Immature natural killer cell (primary cell): ENCODE results near the gene TRIO. TPM values are rescaled to one million over a fixed set of nuclear protein-coding genes. Genes with fewer than 3 reads are reported as not detected.

Experiments used
- DNase-seq, 3 donors: peaks; one replicate each; pipeline ENCODE4 v3.0.0; 2022; ENCODE audit warnings: mixed read lengths in 1 of 3
- H3K27ac Mint-ChIP-seq, 6 donors: one replicate each; pipeline ENCODE4 v1.8.0; 2020; ENCODE audit warnings: mixed read lengths in 6 of 6, mild to moderate bottlenecking in 5 of 6, inconsistent platforms in 4 of 6, moderate library complexity in 3 of 6
- H3K27me3 Mint-ChIP-seq, 3 donors: one replicate each; pipeline ENCODE4 v1.8.0; 2020 to 2021; ENCODE audit warnings: low read depth in 3 of 3, mild to moderate bottlenecking in 3 of 3, mixed read lengths in 3 of 3, moderate library complexity in 3 of 3, inconsistent platforms in 1 of 3
- H3K36me3 Mint-ChIP-seq, 3 donors: one replicate each; pipeline ENCODE4 v1.8.0; 2020; ENCODE audit warnings: mixed read lengths in 3 of 3, inconsistent platforms in 2 of 3, mild to moderate bottlenecking in 2 of 3
- H3K4me1 Mint-ChIP-seq, 2 donors: one replicate each; pipeline ENCODE4 v1.8.0; 2020; ENCODE audit warnings: inconsistent platforms in 2 of 2, mild to moderate bottlenecking in 2 of 2, mixed read lengths in 2 of 2, moderate library complexity in 1 of 2
- H3K4me3 Mint-ChIP-seq, 5 donors: one replicate each; pipeline ENCODE4 v1.8.0; 2020; ENCODE audit warnings: mild to moderate bottlenecking in 5 of 5, mixed read lengths in 5 of 5, inconsistent platforms in 3 of 5, moderate library complexity in 3 of 5
- H3K9me3 Mint-ChIP-seq, 6 donors: one replicate each; pipeline ENCODE4 v1.8.0; 2020; ENCODE audit warnings: mild to moderate bottlenecking in 6 of 6, mixed read lengths in 6 of 6, inconsistent platforms in 4 of 6, moderate library complexity in 3 of 6
- polyA plus RNA-seq, 3 donors: library from polyadenylated mRNA; unstranded; fragments of 300-500 nt; fragmentation: Illumina TruSeq; gene quantifications; one replicate each; pipeline ENCODE4 v1.2.3, GENCODE V29; 2021

Gene TRIO
- polyA plus RNA-seq, 3 donors from 2014 or later, result 0.70 to 2.3 (median 1.2) TPM

DNA sequence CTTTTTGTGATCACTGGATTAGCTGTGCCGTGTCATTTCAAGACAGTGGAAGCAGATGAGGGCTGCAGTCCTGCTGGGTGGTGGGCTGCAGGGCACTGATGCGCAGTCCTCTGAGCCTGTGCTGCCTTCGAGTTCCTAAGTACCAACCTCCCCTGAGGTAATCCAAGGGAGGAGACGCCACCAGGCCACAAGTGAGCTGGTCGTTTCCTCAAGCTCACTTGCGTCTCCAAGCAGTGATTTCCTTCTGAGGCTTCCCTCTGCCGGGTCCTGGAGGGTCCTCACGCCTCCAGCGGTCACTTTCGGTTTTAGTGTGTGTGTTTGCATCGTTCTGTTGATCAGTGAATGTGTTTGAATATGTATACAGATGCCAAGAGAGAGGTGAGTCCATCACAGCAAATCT lies 115.7 kb downstream of the TRIO start:
- H3K36me3 Mint-ChIP-seq, result peaks cover 0 to 8% (median 0%) of the 10 kb centered on the region in 3 donors
- peak overlapping the region in 2 of 6 donors; percentile 15 to 76 for H3K27ac Mint-ChIP-seq
- H3K9me3 Mint-ChIP-seq, result peaks cover 0 to 12% (median 7%) of the 10 kb centered on the region in 6 donors
- peaks cover 0 to 3% (median 2%) of the 10 kb centered on the region in 3 donors for H3K27me3 Mint-ChIP-seq
- DNase-seq, result peak in 2 of 3 donors; percentile 17 to 19
- peaks cover 49 to 56% of the 10 kb centered on the region in 2 donors for H3K4me1 Mint-ChIP-seq
- peak overlapping the region in 4 of 5 donors; percentile 19 to 63 (median 52) for H3K4me3 Mint-ChIP-seq

DNA sequence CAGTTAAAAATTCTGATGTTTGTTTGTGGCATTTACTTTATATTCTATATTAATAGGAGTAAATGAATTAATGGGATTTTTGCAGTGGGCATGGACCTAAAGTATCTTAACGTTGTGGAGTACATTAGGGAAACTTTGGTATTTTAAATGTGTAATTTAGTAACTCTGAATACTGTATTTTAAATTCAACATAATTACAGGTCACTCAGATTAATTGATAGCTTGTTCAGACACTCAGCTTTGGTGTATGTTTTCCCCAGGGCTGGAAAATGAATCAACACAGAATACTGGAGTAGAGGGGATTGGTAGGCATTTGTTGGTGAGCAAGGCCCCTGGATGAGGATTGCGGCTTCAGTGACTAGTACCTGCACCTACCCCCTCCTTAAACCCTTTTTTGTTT lies 117.5 kb downstream of the TRIO start:
- Mint-ChIP-seq H3K27me3 (peaks cover 2 to 5% (median 3%) of the 10 kb centered on the region in 3 donors), H3K9me3 (peaks cover 0 to 8% (median 6%) of the 10 kb centered on the region in 6 donors), H3K4me3 (no peak overlapping the region), H3K4me1 (peaks cover 55 to 68% of the 10 kb centered on the region in 2 donors), H3K36me3 (peaks cover 0 to 4% (median 0%) of the 10 kb centered on the region in 3 donors), H3K27ac (no peak overlapping the region)
- DNase-seq, result no peak

DNA sequence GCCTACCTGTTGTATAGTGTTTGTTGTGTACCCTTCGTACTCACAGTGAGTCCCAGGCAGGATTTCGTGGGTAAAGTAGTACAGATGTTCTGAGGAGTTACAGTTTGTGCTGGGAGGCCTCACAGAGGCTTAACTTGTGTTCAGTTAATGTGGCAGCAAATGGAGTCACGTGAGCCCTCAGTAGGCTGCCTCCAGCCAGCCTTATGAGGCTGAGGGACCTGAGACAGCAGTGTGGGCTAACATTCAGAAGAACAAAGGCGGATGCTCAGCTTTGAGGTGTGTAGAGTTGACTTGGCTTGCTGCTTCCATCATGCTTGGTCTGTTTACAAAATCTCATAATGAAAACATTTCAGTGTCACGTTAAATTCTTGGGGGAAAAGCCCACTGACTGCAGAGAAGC lies 118.1 kb downstream of the TRIO start:
- peaks cover 50 to 62% of the 10 kb centered on the region in 2 donors for H3K4me1 Mint-ChIP-seq
- DNase-seq, result no peak
- H3K27me3 Mint-ChIP-seq, result peaks cover 2 to 5% (median 3%) of the 10 kb centered on the region in 3 donors
- no peaks in the 10 kb centered on the region for H3K36me3 Mint-ChIP-seq
- peaks cover 0 to 3% (median under 1%) of the 10 kb centered on the region in 6 donors for H3K9me3 Mint-ChIP-seq
- H3K27ac Mint-ChIP-seq, result peak overlapping the region in 2 of 6 donors; percentile 18 to 65
- H3K4me3 Mint-ChIP-seq, result peak overlapping the region in 1 of 5 donors; percentile 41

GRCh38 chr5:14261856-14262611 lies 118.9 kb downstream of the TRIO start:
- peak overlapping the region in 2 of 5 donors; percentile 16 to 41 for H3K4me3 Mint-ChIP-seq
- DNase-seq, result peak in 1 of 3 donors; percentile 19
- H3K9me3 Mint-ChIP-seq, result no peaks in the 10 kb centered on the region
- H3K27me3 Mint-ChIP-seq, result peaks cover 2 to 5% (median 3%) of the 10 kb centered on the region in 3 donors
- no peaks in the 10 kb centered on the region for H3K36me3 Mint-ChIP-seq
- peaks cover 42 to 54% of the 10 kb centered on the region in 2 donors for H3K4me1 Mint-ChIP-seq
- no peak overlapping the region for H3K27ac Mint-ChIP-seq

DNA sequence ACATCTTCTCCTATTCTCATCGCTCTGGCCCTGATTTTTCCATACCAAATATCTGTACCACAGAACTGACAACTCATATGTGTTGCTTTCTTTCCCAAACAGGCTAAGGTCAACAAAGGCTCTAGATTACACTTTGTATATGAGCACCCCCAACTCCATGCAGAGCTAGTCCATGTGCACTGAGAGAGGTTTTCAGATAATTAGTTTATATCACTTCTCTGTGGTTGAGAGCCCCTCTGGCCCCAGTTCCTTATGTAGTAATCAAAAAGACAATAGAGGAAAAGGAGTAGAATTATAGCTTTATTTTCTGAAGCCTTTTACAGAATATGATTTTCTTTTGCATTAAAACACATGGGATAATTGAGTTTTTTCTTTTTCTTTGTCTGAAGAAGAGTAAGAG lies 120.0 kb downstream of the TRIO start:
- H3K36me3 Mint-ChIP-seq, result no peaks in the 10 kb centered on the region
- DNase-seq, result no peak
- peaks cover 32 to 43% of the 10 kb centered on the region in 2 donors for H3K4me1 Mint-ChIP-seq
- peaks cover 2 to 5% (median 3%) of the 10 kb centered on the region in 3 donors for H3K27me3 Mint-ChIP-seq
- no peak overlapping the region for H3K27ac Mint-ChIP-seq
- H3K4me3 Mint-ChIP-seq, result no peak overlapping the region
- H3K9me3 Mint-ChIP-seq, result no peaks in the 10 kb centered on the region

- H3K9me3 Mint-ChIP-seq, result no peaks in the 10 kb centered on the region
- DNase-seq, result no peak
- no peak overlapping the region for H3K4me3 Mint-ChIP-seq
- no peak overlapping the region for H3K27ac Mint-ChIP-seq
- H3K4me1 Mint-ChIP-seq, result peaks cover 26 to 37% of the 10 kb centered on the region in 2 donors
- peaks cover 2 to 5% (median 5%) of the 10 kb centered on the region in 3 donors for H3K27me3 Mint-ChIP-seq
- no peaks in the 10 kb centered on the region for H3K36me3 Mint-ChIP-seq
These were observed 120.6 kb downstream of the TRIO start for GRCh38 chr5:14263699-14264098.

- H3K27me3 Mint-ChIP-seq, result peaks cover 2 to 5% (median 5%) of the 10 kb centered on the region in 3 donors
- H3K4me1 Mint-ChIP-seq, result peaks cover 21 to 31% of the 10 kb centered on the region in 2 donors
- H3K4me3 Mint-ChIP-seq, result peak overlapping the region; percentile 59 to 86 (median 83)
- peak; percentile 69 to 76 (median 74) for DNase-seq
- peak overlapping the region in 4 of 6 donors; percentile 2 to 75 (median 64) for H3K27ac Mint-ChIP-seq
- no peaks in the 10 kb centered on the region for H3K36me3 Mint-ChIP-seq
- H3K9me3 Mint-ChIP-seq, result no peaks in the 10 kb centered on the region
These were observed 121.6 kb downstream of the TRIO start for GRCh38 chr5:14264605-14265316.

DNA sequence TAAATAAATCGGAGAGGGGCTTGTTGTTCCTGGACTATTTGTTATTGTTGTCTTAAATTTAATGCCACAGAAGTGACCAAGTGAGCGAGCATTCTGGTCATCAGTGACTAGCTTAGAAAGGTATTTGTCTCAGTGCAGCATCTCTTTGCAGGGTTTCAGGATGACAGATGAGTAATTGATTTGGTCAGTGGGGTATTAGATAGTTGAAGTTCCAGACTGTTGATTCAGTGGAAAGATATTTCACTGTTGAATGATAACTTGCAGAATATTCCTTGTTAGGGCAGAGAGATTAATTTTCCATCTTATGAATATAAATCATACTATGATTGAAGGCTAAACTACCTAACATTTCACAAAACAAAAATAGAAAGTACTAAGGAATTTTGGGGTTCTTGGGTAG lies 122.4 kb downstream of the TRIO start:
- Mint-ChIP-seq H3K4me3 (no peak overlapping the region), H3K27ac (no peak overlapping the region), H3K27me3 (peaks cover 2 to 5% (median 5%) of the 10 kb centered on the region in 3 donors), H3K4me1 (peaks cover 21 to 31% of the 10 kb centered on the region in 2 donors), H3K9me3 (no peaks in the 10 kb centered on the region), H3K36me3 (no peaks in the 10 kb centered on the region)
- no peak for DNase-seq

GRCh38 chr5:14266171-14266570 lies 123.0 kb downstream of the TRIO start:
- no peak for DNase-seq
- Mint-ChIP-seq H3K9me3 (no peaks in the 10 kb centered on the region), H3K4me3 (no peak overlapping the region)

DNA sequence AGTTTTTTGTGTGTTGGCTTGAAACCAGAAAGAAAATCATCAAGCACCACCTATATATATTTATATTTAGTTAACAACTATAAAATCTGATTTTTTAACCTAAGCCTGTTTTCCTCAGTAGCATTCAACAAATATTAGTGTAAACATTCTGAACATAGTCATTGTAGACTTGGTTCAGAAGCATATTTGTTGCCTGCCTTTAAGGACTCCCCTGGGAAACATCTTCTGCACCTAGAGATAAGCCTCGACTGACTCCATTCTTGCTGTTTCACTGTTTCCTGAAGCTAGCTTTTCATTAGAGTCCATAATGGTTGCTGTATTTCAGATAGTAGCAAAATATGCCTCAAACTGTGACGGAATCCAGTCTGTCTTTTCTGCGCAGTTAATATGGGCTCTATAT lies 123.5 kb downstream of the TRIO start:
- Mint-ChIP-seq H3K4me1 (peaks cover 13 to 21% of the 10 kb centered on the region in 2 donors), H3K27ac (no peak overlapping the region), H3K27me3 (peaks cover 0 to 5% (median 3%) of the 10 kb centered on the region in 3 donors)

More at GRCh38 chr5:14266171-14266570, 123.0 kb downstream of the TRIO start:
- H3K36me3 Mint-ChIP-seq, result no peaks in the 10 kb centered on the region
- H3K27me3 Mint-ChIP-seq, result peaks cover 0 to 5% (median 4%) of the 10 kb centered on the region in 3 donors
- peaks cover 18 to 26% of the 10 kb centered on the region in 2 donors for H3K4me1 Mint-ChIP-seq
- H3K27ac Mint-ChIP-seq, result no peak overlapping the region

DNA sequence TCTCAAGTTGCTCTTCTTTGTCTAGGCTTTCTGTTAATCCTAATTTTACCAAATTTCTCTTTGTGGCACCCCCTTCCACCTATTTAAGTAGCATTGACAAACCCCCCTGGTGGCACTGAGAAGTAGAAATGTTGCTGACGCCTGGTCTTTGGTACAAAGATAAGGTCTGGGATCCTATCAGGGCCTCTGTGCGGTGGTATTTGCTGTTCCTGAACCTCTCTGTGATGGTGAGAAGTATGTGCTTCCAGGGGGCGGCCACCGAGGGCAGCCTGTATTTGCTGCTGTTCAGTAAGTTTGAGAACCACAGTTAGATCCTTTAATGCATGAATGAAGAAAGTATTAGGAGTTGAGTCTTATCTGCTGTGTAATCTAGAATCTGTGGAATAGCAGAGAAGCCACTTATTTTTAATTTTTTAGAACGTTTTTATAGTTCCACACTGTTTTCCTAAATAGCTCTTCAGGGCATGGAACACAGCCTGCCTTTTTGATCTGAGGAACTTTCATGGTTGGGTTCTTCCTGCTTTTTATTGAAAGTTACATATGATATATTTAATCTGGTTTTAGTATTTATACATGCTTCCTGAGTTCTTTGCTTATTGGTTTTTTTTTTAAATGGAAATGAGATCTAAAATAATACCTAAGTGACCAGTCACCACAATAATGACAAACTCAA lies 124.2 kb downstream of the TRIO start:
- peaks cover 0 to 5% (median 3%) of the 10 kb centered on the region in 3 donors for H3K27me3 Mint-ChIP-seq
- no peak overlapping the region for H3K4me3 Mint-ChIP-seq
- H3K9me3 Mint-ChIP-seq, result no peaks in the 10 kb centered on the region
- no peak for DNase-seq
- H3K4me1 Mint-ChIP-seq, result peaks cover 7 to 15% of the 10 kb centered on the region in 2 donors
- no peaks in the 10 kb centered on the region for H3K36me3 Mint-ChIP-seq
- no peak overlapping the region for H3K27ac Mint-ChIP-seq

More for the DNA sequence above, 123.5 kb downstream of the TRIO start:
- Mint-ChIP-seq H3K4me3 (no peak overlapping the region), H3K36me3 (no peaks in the 10 kb centered on the region), H3K9me3 (no peaks in the 10 kb centered on the region)
- DNase-seq, result no peak

GRCh38 chr5:14267991-14268708 lies 125.0 kb downstream of the TRIO start:
- H3K9me3 Mint-ChIP-seq, result no peaks in the 10 kb centered on the region
- H3K27ac Mint-ChIP-seq, result no peak overlapping the region
- DNase-seq, result no peak
- H3K36me3 Mint-ChIP-seq, result no peaks in the 10 kb centered on the region
- H3K27me3 Mint-ChIP-seq, result peaks cover 0 to 5% (median 3%) of the 10 kb centered on the region in 3 donors
- peaks cover 6 to 13% of the 10 kb centered on the region in 2 donors for H3K4me1 Mint-ChIP-seq
- H3K4me3 Mint-ChIP-seq, result no peak overlapping the region

DNA sequence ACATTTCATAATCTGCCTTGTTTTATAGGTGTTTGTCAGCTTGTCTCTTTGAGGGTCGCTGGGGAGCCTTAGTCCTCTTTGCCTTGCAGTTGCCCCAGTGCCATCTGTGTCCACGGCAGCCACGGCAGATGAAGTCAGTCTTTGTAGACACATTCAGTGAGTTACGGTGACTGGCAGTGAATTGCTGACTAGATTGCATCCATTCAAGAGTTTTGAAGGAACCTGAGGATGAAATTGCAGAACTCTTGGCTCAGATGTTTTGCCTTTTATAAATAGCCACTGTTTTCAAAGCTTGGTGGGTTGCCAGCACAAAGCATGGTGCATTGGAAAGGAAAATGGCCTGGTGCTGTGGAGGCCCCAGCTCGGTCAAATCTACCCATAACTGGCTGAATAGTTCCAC lies 125.6 kb downstream of the TRIO start:
- H3K27ac Mint-ChIP-seq, result no peak overlapping the region
- H3K4me1 Mint-ChIP-seq, result peaks cover 6 to 13% of the 10 kb centered on the region in 2 donors
- H3K36me3 Mint-ChIP-seq, result no peaks in the 10 kb centered on the region
- no peaks in the 10 kb centered on the region for H3K9me3 Mint-ChIP-seq
- no peak for DNase-seq
- peaks cover 0 to 5% (median 3%) of the 10 kb centered on the region in 3 donors for H3K27me3 Mint-ChIP-seq
- H3K4me3 Mint-ChIP-seq, result no peak overlapping the region
